Type B pancreatic cell (in vitro differentiated cells): Measurements from ENCODE around the gene PLA2G2C. TPM values are rescaled to one million over a fixed set of nuclear protein-coding genes. Genes with fewer than 3 reads are reported as not detected.

ENCODE experiments used
- DNase-seq: peaks from one replicate; pipeline ENCODE4 v3.0.0; 2021; ENCODE audit warnings: mixed read lengths; ENCODE audit not compliant: unreplicated experiment; ENCODE audit errors: extremely low spot score
- H3K27ac Mint-ChIP-seq: 2 replicates; pipeline ENCODE4 v1.8.0; 2021; ENCODE audit warnings: mild to moderate bottlenecking, mixed read lengths
- H3K27me3 Mint-ChIP-seq: 2 replicates; pipeline ENCODE4 v1.8.0; 2021; ENCODE audit warnings: mixed read lengths
- H3K36me3 Mint-ChIP-seq: 2 replicates; pipeline ENCODE4 v1.8.0; 2021; ENCODE audit warnings: mixed read lengths
- H3K4me1 Mint-ChIP-seq: one replicate; pipeline ENCODE4 v1.8.0; 2021; ENCODE audit warnings: mixed read lengths; ENCODE audit not compliant: unreplicated experiment
- H3K4me3 Mint-ChIP-seq: 2 replicates; pipeline ENCODE4 v1.8.0; 2021; ENCODE audit warnings: mild to moderate bottlenecking, mixed read lengths
- H3K9me3 Mint-ChIP-seq: 2 replicates; pipeline ENCODE4 v1.8.0; 2021; ENCODE audit warnings: mixed read lengths
- CTCF ChIP-seq: fragments of 200-600 bp; sonication (generic); conservative IDR thresholded peaks from 2 replicates; pipeline ENCODE4 v1.5.0; 2021; ENCODE audit warnings: antibody characterized with exemption, mild to moderate bottlenecking
- total RNA-seq: library from RNA; stranded (reverse); gene quantifications from 2 replicates; pipeline ENCODE4 v1.2.1, GENCODE V29; 2021; ENCODE audit warnings: low replicate concordance

The PLA2G2C gene
- total RNA-seq, 1 donor from 2014 or later = not detected

GRCh38 chr1:20125100-20125499 is 61.2 kb downstream of the PLA2G2C start:
- H3K9me3 Mint-ChIP-seq = no peaks in the 10 kb centered on the region
- no peak overlapping the region for H3K27ac Mint-ChIP-seq
- H3K4me3 Mint-ChIP-seq = no peak overlapping the region
- no peaks in the 10 kb centered on the region for H3K36me3 Mint-ChIP-seq
- peaks cover 27% of the 10 kb centered on the region for H3K27me3 Mint-ChIP-seq
- no peak for TF ChIP-seq CTCF
- H3K4me1 Mint-ChIP-seq = no peaks in the 10 kb centered on the region
- no peak for DNase-seq

- Mint-ChIP-seq H3K4me3 (no peak overlapping the region), H3K9me3 (no peaks in the 10 kb centered on the region), H3K27me3 (peaks cover 32% of the 10 kb centered on the region), H3K36me3 (no peaks in the 10 kb centered on the region), H3K27ac (no peak overlapping the region), H3K4me1 (no peaks in the 10 kb centered on the region)
- DNase-seq = no peak
- TF ChIP-seq CTCF = no peak
These were observed 61.8 kb downstream of the PLA2G2C start for GRCh38 chr1:20124456-20125057.

- no peaks in the 10 kb centered on the region for H3K36me3 Mint-ChIP-seq
- no peaks in the 10 kb centered on the region for H3K9me3 Mint-ChIP-seq
- H3K27me3 Mint-ChIP-seq = peaks cover 32% of the 10 kb centered on the region
- H3K4me1 Mint-ChIP-seq = no peaks in the 10 kb centered on the region
- no peak for TF ChIP-seq CTCF
- H3K4me3 Mint-ChIP-seq = no peak overlapping the region
- DNase-seq = no peak
- H3K27ac Mint-ChIP-seq = no peak overlapping the region
These were observed 62.4 kb downstream of the PLA2G2C start for GRCh38 chr1:20123722-20124455.

GRCh38 chr1:20120796-20121195 is 65.5 kb downstream of the PLA2G2C start:
- no peak overlapping the region for H3K4me3 Mint-ChIP-seq
- H3K27me3 Mint-ChIP-seq = peaks cover 42% of the 10 kb centered on the region
- H3K27ac Mint-ChIP-seq = no peak overlapping the region
- no peaks in the 10 kb centered on the region for H3K4me1 Mint-ChIP-seq
- no peaks in the 10 kb centered on the region for H3K36me3 Mint-ChIP-seq
- TF ChIP-seq CTCF = no peak
- H3K9me3 Mint-ChIP-seq = no peaks in the 10 kb centered on the region
- DNase-seq = no peak

GRCh38 chr1:20119347-20119746 is 67.0 kb downstream of the PLA2G2C start, which contains the start of gene PLA2G2D:
Gene PLA2G2D, minus strand, starts transcription at chr1:20119536. Its CDS starts 38 bp downstream, at chr1:20119498.
- H3K27me3 Mint-ChIP-seq = peaks cover 33% of the 10 kb centered on the region
- H3K4me3 Mint-ChIP-seq = no peak within 1 kb of the TSS
- no peaks in the 10 kb centered on the region for H3K9me3 Mint-ChIP-seq
- no peaks in the 10 kb centered on the region for H3K4me1 Mint-ChIP-seq
- TF ChIP-seq CTCF = no peak
- no peaks in the 10 kb centered on the region for H3K36me3 Mint-ChIP-seq
- no peak for DNase-seq
- H3K27ac Mint-ChIP-seq = no peak within 1 kb of the TSS
